ENCODE results near the gene GRHL1. TPM values are rescaled to one million over a fixed set of nuclear protein-coding genes. Genes with fewer than 3 reads are reported as not detected.

Gene GRHL1
- total RNA-seq, 6 experiments from 2014 or later, result 0.46 to 0.76 (median 0.59) TPM

DNA sequence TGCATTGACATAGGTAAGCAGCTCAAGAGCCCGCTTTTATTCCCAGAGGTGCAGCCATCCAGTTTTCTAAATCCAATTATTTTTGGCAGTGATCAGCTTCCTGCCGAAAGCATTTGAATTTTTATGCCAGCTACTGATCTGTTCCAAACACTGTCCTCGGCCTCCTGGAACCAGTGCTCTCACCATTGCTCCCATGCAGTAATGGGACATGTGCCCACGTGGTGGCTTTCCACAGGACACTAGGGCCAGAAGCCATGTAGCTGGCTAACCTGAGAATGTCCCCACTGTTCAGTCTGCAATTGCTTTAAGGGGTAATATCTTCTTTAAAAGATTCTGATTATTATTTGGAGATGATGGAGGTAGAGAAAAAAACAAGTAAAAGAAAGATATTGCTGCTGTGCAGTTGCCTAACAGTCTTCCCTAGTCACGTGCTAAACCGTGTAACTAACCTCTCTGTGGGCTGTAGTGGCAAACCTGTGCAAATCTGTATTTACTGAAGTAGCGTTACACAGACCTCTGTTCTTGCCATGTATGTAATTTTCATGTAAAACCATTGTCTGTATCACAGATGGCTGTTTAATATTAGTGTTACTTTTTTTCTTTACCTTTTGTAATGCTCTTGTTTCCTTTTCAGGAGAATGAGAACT is 13.0 kb downstream of the GRHL1 start:
- Mint-ChIP-seq H3K4me3 (no peak overlapping the region), H3K9me3 (no peaks in the 10 kb centered on the region), H3K4me1 (ENCODE audit: low read depth) (peaks cover 17% of the 10 kb centered on the region; the same call in 1 of the 2 replicates), H3K27me3 (ENCODE audit: insufficient read depth) (peaks cover 1% of the 10 kb centered on the region; the same call in 1 of the 2 replicates), H3K36me3 (ENCODE audit: low read depth) (no peaks in the 10 kb centered on the region), H3K27ac (no peak overlapping the region)
- TF ChIP-seq, protein P1, sequence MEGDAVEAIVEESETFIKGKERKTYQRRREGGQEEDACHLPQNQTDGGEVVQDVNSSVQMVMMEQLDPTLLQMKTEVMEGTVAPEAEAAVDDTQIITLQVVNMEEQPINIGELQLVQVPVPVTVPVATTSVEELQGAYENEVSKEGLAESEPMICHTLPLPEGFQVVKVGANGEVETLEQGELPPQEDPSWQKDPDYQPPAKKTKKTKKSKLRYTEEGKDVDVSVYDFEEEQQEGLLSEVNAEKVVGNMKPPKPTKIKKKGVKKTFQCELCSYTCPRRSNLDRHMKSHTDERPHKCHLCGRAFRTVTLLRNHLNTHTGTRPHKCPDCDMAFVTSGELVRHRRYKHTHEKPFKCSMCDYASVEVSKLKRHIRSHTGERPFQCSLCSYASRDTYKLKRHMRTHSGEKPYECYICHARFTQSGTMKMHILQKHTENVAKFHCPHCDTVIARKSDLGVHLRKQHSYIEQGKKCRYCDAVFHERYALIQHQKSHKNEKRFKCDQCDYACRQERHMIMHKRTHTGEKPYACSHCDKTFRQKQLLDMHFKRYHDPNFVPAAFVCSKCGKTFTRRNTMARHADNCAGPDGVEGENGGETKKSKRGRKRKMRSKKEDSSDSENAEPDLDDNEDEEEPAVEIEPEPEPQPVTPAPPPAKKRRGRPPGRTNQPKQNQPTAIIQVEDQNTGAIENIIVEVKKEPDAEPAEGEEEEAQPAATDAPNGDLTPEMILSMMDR (IDR thresholded peaks at IDR 0.05), result no peak
- DNase-seq, result no peak

DNA sequence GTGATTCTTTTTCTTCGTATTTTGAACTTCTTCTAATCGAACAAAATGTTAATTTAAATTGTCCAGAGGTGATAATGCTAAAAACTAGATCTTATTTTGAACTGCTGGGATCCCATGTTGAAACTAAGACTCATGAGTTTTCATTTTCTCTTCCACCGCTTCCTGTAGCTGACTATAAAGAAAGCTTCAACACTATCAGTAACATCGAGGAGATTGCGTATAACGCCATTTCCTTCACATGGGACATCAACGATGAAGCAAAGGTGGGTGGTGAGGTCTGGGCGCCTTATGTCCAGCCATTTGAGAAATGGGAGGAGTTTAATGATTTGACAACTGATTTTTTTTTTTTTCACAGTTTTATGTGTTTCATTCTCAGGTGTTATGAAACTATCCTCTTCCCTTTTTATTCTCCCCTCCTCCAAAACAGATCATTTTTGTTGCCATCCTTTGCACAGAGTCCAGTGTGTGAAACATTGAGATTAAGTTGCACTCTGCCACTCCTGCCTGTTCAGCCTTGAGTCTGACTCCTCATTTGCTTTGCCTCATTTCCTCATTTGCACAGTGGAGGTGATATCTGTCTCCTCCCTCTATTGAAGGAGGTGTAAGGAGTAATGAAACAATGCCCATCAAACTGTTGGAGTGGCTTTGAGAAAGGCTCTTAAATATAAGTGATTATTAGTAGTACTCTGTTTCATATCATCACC is 13.8 kb downstream of the GRHL1 start:
- H3K4me3 Mint-ChIP-seq, result no peak overlapping the region
- H3K27me3 Mint-ChIP-seq (ENCODE audit: insufficient read depth), result peaks cover 1% of the 10 kb centered on the region; the same call in 1 of the 2 replicates
- no peaks in the 10 kb centered on the region for H3K36me3 Mint-ChIP-seq (ENCODE audit: low read depth)
- no peak for DNase-seq
- H3K27ac Mint-ChIP-seq, result no peak overlapping the region
- TF ChIP-seq, protein P1 (IDR thresholded peaks at IDR 0.05), result no peak
- peaks cover 19% of the 10 kb centered on the region for H3K4me1 Mint-ChIP-seq (ENCODE audit: low read depth)
- no peaks in the 10 kb centered on the region for H3K9me3 Mint-ChIP-seq

DNA sequence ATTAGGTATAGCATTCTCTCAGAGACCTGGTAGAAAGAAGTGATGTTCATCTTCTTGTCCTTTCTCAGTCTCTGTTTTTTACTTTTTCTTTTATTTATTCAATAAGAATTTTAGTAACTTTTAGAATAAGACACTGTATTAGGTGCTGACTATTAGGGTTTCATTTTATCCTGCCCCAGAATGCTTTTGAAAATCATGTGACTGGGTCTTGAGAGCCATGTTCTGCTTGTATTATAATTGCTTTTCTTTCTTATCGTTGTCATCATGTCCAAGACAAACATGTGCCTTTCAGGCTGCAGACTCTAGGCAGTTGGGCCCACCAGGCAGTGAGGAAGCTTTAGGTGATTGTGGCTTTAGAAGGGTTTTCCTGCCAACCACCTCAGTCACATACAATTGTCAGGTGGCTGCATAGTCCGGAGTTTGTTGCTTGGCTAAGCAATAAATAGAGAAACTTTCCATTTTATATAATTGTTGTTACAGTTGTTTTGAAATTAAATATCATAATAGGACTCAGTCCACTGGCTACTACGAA is 15.1 kb downstream of the GRHL1 start:
- Mint-ChIP-seq H3K4me3 (no peak overlapping the region), H3K27ac (no peak overlapping the region), H3K4me1 (ENCODE audit: low read depth) (peaks cover 32% of the 10 kb centered on the region), H3K27me3 (ENCODE audit: insufficient read depth) (peaks cover 1% of the 10 kb centered on the region; the same call in 1 of the 2 replicates), H3K36me3 (ENCODE audit: low read depth) (no peaks in the 10 kb centered on the region), H3K9me3 (no peaks in the 10 kb centered on the region)
- no peak for DNase-seq
- TF ChIP-seq, protein P1 (IDR thresholded peaks at IDR 0.05), result no peak

DNA sequence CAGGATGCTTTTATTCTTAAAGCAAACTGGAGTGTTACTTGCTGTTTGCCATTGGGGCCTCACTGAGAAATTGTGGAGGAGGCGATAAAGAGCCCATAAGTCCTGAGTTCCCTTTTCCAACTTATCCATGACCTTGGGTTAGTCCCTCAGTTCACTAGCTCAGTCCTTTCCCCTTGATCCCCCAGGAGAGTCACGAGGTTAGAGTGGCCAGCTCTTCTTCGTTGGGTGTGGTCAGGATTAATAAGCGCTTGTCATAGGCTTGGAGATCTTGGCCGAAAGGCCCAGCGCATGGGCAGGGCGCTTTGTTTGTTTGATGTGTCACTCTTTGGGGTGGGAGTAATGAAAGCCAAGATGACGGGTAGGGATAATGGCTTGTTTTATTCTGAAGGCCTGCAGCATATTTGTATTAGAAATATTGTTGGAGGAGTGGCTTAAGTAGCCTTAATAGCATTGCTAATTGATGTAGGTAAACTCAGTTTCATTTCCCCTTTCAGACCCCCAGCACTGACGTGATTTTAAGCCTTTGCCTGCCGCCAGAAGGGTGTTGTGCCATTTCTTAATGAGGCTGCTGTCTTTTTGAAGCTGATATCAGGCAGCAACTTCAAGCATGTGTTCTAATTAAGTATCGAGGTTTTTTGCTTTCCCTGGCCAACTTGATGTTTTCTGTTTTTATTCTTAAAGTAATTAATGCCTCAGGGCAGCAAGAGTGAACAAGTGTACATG is 15.7 kb downstream of the GRHL1 start:
- no peak overlapping the region for H3K27ac Mint-ChIP-seq
- H3K4me1 Mint-ChIP-seq (ENCODE audit: low read depth), result peaks cover 39% of the 10 kb centered on the region
- no peaks in the 10 kb centered on the region for H3K9me3 Mint-ChIP-seq
- DNase-seq, result no peak
- H3K27me3 Mint-ChIP-seq (ENCODE audit: insufficient read depth), result peaks cover 1% of the 10 kb centered on the region; the same call in 1 of the 2 replicates
- no peak overlapping the region; the same call in 1 of the 2 replicates for H3K4me3 Mint-ChIP-seq
- TF ChIP-seq, protein P1 (IDR thresholded peaks at IDR 0.05), result no peak
- no peaks in the 10 kb centered on the region for H3K36me3 Mint-ChIP-seq (ENCODE audit: low read depth)

All from HFFc6 (cell line).